COLO668 (cell line): ENCODE measurements around the gene FOXP1.
A peak's percentile ranks its signal among the peaks of the same experiment; 100 is the strongest.

ENCODE experiments used
- DNase-seq: peaks from one replicate; lab custom pipeline; 2025; ENCODE audit not compliant: unreplicated experiment; lab: John Stamatoyannopoulos, UW

Gene FOXP1

DNA sequence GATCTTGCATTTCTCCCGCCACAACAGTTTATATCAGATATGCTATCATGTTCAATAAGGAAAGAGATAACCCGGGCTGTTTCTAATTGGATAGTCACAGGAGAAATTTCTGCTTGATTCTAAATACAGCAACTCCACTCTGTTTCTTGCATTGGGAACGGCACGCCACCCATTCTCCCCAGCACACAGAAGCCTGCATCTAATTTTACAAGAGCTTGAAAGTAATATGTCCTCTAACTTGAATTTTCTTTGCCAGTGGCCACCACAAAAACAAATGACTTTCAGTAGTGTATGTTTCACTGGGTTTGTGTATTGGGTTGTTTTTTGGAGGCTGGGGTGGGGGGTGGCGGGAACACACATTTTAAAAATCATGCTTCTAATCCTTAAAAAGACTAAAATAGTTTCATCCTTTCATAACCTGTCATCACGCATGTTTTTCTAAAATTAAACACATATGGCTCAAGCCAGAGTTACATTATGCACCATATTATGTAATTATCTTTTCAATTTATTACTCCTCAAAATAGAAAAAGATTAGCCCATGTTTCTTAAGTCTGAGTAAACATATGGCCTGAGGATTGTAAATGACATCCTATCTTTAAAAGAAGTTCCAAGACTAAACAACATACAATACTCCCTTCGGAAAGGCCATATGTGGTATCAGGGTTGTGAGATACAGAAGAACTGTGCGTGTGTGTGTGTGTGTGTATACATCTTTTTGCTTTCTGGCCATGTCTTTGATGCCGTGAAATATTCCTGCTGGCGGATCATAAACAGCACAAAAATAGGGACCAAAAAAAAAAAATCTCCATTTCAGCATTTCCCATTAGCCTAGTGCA lies 176.3 kb downstream of the FOXP1 start:
- no peak for DNase-seq

DNA sequence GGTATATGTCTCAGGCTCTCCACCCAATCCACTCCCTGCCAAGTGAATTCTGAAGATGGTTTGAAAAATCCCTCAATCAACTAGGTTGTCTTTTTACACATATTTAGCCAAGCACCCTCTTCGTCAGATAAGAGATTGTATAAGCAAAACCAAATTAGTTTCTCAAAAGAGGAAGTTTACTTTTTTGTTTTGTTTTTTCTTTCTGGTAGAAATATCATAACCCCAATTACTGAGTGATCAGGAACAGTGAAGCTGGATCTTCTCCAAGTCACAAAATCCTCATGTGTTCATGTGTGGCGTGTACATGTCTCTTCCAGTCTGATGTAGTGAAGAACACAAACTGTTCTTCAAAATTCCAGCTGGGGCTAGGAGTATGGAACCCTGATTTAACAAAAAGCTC lies 180.6 kb downstream of the FOXP1 start:
- DNase-seq: no peak

DNA sequence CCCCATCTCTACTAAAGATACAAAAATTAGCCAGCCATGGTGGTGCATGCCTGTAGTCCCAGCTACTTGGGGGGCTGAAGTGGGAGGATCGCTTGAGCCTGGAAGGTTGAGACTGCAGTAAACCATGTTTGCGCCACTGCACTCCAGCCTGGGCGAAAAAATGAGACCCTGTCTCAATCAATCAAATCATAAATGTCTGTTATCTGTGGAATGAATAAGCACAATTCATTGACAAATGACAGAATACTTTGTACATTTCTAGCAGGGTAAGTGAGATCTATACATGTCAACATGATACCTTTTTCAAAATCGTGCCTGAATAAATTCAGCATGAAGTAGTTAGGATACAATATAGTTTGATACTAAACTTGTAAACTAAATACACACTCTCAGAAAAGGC lies 181.2 kb downstream of the FOXP1 start:
- DNase-seq: no peak

DNA sequence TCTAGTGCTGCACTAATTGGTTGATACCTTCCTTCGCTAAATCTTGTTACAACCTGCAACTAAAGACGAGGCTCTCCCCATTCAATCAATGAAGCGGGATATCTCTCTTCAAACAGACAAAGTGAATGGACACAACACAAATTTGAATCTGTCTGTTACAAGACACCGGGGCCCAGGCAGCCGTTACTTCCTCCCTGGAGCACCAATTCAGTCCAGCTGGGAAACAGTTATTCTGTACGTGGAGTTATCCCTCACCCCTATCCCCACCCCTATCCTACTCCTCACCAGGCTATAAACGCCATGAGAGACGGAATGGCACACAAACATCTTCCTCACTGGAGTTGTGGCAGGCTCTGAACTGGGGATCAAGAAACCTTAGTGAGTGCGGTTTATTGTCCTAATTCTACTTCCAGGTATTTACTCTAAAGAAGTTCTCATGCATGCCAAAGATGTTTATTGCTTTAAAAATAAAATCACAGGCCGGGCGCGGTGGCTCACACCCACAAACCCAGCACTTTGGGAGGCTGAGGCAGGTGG lies 181.8 kb downstream of the FOXP1 start:
- DNase-seq: no peak

DNA sequence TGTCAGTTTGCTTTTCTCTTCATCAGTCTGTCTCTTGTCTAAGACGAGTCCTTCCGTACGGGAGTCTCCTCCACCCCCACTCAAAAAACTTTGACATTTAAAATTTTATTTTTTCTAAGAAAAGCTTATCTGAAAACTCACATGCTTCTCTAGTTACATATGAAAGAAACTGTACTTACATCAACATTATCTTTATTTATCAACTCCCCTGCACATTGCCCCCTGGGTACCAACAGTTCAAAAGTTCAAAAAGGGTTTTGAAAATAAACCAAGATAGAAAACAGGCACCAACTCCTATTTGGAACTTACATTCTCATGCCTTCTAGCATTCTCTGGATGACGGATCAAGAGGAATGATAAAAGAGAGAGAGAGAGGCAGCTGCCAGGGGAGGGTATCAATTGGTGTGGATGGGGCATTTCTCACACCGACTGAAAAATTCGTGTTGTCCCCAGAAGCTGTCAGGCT lies 182.5 kb downstream of the FOXP1 start:
- DNase-seq: no peak

DNA sequence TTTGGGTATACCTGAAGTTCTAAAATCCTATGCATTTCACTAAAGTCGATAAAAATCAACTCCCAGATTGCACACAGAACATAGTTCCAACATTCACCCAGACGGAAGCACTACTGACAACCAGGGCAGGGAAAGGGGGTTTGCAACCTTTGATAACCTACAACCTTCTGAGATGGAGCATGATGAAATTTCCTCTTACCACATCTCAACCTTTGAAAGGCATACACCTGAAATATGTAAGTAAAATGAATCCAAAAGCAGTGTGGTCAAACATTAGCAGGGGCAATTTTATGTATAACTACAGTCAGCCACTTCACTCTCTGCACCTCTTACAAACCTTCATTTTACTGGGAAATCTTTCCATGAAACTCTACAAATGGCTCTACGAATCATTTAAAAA lies 184.1 kb downstream of the FOXP1 start:
- DNase-seq: no peak

DNA sequence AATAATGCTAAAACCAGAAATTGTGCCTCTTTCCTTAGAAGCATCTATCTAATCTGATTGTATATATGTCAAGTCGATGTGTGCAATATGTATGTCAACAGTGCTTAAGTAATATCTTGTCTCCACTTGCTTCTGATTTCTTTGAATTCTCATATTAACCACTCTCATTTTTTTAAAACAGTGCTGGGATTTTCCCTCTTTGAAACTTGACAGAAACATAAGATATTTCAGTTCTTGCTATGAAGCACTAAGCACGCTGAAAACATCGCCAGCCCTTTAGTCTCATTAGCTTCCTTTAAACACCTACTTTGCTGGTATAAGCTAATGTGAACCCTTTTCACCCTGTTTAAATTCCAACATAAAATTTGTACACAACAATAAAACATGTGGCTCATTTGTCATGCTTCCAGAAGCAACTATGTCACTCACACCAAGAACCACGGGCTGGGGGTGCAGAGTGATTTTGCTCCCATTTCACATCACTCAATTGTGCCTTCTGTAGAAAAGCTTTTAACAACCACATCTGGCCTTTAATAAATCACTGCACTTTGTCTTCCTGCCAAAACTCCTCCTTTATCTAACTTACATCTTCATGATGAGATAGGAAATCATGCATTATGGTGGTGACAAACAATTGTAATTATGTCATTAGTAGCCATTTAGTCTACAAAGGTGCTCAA lies 185.2 kb downstream of the FOXP1 start:
- DNase-seq: no peak

DNA sequence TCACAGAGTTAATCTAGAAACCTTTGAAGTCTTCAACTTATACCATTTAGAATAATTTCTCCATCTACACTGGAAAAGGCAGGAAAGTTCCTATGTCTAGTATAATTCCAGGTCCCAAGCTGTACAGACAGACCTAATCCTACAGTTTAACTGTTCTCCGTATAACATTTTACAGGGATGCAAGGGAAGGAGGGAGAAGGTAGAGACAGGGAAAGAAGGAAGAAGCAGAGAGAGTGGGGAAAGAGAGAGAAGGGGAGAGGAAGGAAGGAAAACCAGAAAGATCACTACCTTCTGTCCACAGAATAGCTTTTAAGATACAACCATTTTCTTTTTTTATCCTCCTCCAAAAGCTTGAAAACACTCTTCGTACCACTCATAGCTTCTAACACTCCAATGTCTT lies 185.8 kb downstream of the FOXP1 start:
- no peak for DNase-seq

DNA sequence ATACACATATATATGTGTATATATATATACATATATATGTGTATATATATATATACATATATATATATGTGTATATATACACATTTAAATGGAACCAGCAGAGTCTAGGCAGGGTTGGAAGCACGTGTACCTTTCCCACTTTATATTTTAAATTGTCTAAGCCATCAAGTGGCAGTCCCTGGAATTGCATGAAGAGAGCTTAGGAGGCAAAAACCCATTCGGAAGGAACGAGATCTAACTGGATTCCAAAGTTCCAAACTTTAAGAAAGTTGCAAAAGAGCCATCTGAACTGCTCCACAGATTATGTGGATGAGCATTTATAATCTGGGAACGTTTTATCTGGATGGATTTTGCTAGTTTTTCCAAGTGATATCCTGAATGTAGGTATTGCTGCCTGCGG lies 186.5 kb downstream of the FOXP1 start:
- peak; percentile 2 for DNase-seq

DNA sequence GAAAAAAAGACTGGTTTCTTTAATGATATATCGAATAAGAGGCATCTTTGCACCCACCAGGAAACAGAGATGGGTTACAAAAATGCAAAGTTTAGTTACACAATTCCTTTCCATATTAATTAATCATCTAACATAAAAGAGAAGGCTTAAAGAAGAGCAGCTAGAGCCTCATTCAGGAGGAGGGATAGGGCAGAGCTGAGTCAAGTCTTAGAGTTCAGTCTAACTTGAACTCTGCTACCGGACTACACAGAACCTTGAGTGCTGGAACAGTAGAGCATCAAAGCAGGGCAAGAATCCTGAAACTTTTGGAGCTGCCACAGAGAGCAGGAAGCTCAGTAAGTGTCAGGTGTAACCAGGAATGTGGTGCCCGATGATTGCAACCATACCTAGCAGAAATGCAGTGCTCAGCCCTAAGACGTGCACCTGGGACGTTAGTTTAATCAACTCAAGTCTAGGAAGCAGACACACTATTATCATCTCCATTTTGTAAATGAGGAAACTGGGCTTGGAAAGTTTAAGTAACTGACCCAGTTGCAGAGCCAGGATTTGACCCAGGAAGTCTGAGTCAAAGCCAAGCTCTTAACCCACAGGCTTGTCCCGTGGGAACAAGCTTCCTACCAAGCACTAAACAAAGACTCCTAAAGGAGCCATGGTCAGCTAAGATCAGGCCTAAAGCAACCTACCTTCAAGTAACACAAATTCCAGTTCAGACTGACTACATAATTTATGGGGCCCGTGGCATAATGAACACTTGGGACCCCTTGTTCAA lies 187.4 kb downstream of the FOXP1 start:
- no peak for DNase-seq

DNA sequence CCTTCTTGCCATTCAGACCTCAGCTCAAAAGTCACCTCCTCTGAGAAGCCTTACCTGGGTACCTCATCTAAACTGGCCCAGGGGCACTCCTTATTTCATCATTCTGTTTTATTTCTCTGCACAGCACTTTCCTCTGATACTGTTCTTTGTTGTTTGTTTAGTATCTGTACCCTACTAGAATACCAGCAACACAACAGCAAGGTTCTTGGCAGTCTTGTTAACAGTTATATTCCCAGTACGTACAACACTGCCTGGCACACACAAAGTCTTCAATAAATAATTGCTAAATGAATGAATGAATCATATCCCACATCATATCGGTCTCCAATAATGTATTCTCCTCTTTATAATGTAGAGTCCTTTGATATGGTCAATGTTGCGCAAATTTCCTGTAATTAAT lies 188.1 kb downstream of the FOXP1 start:
- no peak for DNase-seq

DNA sequence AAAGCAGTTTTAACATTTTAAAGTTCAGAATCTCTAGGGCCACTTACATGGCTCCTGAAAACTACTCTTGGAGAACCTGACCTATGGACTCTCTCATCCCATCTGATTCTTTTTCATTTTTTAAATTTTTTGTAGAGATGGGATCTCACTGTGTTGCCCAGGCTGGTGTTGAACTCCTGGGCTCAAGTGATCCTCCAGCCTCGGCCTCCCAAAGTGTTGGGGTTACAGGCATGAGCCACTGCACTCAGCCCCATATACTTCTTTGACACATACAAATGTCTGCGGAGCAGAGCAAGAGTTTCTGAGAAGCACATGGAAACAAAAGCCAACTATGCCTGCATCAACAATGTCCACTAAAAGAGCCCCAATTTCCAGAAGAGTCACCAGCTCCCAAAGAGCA lies 189.8 kb downstream of the FOXP1 start:
- DNase-seq: no peak

DNA sequence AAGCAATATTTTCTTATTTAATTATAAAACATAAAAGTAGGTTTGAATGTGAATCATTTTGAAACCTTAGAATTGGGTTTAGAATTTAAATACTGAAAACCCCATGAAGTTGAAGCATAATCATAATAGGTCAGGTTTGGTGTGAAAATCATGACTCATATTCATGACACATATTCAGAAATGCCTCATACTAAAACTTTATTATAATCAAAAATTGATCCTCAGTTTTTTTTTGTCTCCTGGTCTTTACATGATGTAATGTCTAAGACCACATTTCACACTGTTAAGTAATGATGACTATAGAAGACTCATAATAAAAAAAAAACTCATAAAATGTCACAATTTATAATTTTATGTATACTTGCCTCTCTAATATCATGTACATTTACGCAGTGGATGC lies 190.4 kb downstream of the FOXP1 start:
- no peak for DNase-seq

DNA sequence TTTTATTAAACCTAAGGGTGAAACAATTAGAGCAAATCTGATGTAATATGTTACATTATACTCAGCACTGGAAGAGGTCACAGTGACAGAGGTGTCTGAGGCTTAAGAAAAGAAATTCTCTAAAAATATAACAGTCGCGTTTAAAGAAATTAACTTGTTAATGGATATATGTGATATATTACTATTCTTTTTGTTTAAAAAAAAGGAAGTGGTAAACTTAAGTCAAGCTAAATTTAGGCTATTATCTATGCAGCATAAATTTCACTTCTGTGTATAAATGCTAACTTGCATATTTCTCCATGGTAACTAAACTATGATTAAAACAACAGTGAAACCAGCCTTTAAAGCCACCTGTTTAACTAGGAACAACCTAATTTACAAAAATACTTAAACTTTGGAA lies 191.3 kb downstream of the FOXP1 start:
- DNase-seq: no peak

DNA sequence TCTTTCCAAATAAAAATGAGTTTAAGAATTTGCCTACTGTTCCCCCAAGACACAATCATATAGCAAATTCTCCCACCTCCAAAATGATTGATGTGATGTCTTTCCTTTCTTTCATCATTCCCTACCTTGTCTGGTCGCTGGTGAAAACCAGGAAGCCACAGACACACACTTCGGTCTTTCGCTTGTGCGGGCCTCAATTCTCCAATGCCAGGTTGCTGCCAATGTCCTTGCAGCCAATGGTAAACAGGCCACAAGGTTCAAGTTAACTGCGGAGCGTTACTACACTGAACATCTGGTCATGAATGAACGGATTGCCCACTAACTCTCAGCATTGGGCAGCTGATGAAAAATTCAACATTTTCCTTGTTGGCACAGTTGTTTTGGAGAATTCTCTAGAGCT lies 192.2 kb downstream of the FOXP1 start:
- no peak for DNase-seq

DNA sequence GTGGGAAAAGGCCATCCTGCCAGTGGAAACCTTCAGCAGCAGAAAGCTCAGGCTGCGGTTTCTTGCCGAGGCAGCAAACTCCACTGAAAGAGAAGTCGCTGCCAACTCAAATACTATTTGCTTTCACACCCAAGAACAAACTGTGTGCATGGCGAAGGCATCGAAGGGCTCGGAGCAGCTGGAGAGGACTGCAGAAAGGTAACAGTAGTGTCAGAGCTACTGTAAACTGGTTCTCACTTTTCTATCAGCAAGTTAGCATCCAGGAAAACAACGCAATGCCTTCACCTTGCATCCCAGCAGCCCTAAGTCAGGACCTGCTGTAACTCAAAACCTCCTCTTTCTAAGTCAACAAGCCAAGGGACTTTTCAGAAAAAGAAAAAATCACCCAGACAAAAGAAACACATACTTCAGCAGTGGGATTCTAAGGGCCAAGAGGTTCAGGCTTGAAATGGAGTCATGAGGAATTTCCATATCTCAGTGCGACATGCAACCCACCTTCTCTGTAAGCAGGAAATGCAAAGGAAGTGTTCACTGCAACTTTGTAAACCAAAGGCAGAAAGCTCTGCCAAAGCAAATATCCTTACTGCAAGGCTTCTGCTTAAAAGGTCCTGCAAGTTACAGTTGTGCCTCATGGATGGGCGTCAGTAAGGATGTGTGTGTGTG lies 193.5 kb downstream of the FOXP1 start:
- peak; percentile 33 for DNase-seq

DNA sequence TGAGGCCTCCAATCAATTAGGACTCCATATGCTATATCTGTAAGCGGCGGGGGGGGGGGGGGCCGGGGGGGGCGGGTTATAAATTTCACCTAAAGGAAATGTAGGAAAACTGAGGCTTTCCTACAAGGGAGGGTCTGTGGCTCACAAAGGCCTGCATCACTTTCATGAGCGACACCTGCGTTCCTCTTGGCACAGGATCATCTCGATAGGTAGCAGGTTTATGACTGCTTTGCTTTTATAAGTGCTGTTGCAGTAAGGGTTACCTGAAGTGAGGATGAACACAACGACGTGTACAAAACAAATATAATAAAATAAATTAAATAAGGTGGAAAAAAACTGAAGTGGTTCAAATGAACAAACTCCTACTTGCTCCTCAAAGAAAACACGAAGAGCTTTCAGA lies 194.3 kb downstream of the FOXP1 start:
- DNase-seq: peak; percentile 9

DNA sequence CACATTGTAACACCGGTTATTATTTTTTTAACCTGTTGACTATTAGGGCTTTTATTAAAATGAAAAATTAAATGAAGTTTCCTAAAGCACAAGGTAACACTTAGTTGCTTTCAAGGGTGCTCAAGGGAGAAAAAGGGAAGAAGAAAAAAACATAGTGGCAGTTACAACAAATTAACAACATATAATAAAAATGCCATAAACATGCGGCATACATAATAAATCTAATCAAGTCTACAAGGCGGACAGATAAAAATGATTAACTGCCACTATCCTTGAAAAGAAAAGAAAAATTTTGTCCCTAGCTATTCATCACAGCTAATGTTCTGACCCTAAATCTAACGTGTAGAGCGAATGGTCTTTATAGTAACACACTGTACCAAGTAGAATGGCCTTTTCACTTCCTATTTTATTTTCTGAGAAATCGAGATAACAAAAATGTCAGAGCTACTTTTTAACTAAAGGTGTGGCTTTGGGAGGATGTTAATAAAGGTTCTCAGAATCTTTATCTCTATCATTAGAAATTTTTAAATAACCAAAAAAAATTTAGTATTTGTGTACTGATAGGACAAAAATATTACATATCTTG lies 194.9 kb downstream of the FOXP1 start:
- no peak for DNase-seq

DNA sequence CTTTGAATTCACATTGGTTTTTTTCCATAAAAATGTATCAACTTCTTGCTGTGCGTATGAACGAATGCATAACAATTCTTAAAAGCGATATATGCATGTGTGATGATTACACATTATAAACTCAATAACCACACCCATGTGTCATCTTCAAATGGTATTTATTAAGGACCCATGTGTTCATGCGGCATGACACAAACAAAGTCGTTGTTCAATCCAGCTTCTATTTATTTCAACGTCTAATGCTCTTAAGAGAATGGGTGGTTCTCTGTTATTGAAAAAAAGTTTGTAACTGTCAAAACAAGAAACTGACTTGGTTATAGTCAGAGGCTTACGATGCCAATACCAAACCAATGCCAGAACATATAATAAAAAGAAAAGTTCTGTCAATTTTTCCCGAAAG lies 195.9 kb downstream of the FOXP1 start:
- DNase-seq: no peak

DNA sequence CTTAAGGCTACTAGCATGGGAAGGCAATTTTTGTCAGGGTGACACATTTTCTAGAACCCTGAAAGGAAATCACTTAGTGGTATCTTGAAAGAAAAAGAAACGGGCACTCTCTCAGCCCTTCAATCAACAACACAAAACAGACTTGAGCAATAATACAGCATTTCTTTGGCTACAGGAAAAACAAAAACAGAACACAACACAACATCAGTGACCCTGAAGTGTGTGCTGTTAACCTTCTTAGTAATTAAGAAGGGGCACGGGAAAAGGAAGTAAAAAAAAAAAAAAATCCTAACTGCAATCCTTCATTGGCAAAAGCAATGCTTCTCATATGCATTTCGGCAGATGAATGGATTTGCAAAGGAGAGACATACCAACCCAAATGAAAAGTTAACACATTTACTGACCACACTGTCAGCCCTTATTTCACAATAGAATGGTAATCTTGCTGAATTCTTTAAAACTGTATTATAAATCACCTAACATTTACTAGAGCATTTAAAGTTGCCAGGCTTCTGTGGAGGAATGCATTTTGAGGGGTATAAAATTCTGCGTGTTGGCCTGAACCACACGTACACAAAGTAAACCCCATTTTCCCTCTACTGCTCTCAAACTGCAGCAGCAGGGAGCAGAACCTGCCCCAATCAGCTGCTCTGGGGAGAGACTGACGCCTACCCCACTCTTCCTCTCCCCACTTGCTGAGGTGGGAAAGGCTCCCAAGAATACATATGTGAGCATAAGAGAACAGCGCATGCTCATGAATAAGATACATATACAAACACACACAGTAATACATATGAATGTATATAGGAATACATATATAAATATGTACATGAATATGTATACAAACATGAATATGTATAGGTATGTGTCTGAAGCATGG lies 198.5 kb downstream of the FOXP1 start:
- no peak for DNase-seq
